Fibroblast of lung (primary cell): Measurements from ENCODE around the gene SLC9A8. TPM values are rescaled to one million over a fixed set of nuclear protein-coding genes. Genes with fewer than 3 reads are reported as not detected.
"Not testable (repeated sequence)": the region's sequence is repeated elsewhere in the genome, so short reads cannot be mapped to it uniquely, and the experiment has no call there.

Experiments used
- DNase-seq, 2 donors: peaks; one replicate each; pipeline versions ENCODE4 v3.0.0 to v3.0.0-alpha.2; 2010; ENCODE audit warnings: low read depth in 2 of 2
- H2AFZ ChIP-seq: 2 replicates; pipeline ENCODE4 v1.5.1; 2012; ENCODE audit warnings: low read length, control low read depth, inconsistent platforms
- H3K27ac ChIP-seq: 2 replicates; pipeline ENCODE4 v1.5.1; 2011; ENCODE audit warnings: low read length, control low read depth; ENCODE audit not compliant: insufficient read depth
- H3K27me3 ChIP-seq: 2 replicates; pipeline ENCODE4 v1.5.1; 2011; ENCODE audit warnings: mild to moderate bottlenecking, low read length; ENCODE audit not compliant: control insufficient read depth, insufficient read depth
- H3K36me3 ChIP-seq: 2 replicates; pipeline ENCODE4 v1.5.1; 2011; ENCODE audit warnings: low read length; ENCODE audit not compliant: control insufficient read depth, insufficient read depth
- H3K4me1 ChIP-seq: 2 replicates; pipeline ENCODE4 v1.5.1; 2011; ENCODE audit warnings: low read length; ENCODE audit not compliant: control insufficient read depth, insufficient read depth; ENCODE audit errors: extremely low read depth
- H3K4me2 ChIP-seq: 2 replicates; pipeline ENCODE4 v1.5.1; 2011; ENCODE audit warnings: low read length, control low read depth; ENCODE audit not compliant: insufficient read depth; ENCODE audit errors: extremely low read depth
- H3K4me3 ChIP-seq, 4 experiments: fragments of 200-600 bp in 1 of 4; sonication (generic) in 1 of 4; replicated peaks in 1 of 4; 2 replicates each; pipeline ENCODE4 v1.5.1; 2011 to 2016; ENCODE audit warnings: low read length in 4 of 4, low read depth in 3 of 4, mild to moderate bottlenecking in 3 of 4, control low read depth in 2 of 4, inconsistent platforms in 1 of 4, mixed read lengths in 1 of 4; ENCODE audit not compliant: insufficient read depth in 1 of 4; ENCODE audit errors: control extremely low read depth in 1 of 4
- H3K79me2 ChIP-seq: 2 replicates; pipeline ENCODE4 v1.5.1; 2012; ENCODE audit warnings: mild to moderate bottlenecking, low read length, inconsistent platforms; ENCODE audit not compliant: control insufficient read depth, insufficient read depth
- H3K9ac ChIP-seq: 2 replicates; pipeline ENCODE4 v1.5.1; 2011; ENCODE audit warnings: mild to moderate bottlenecking, low read length, control low read depth; ENCODE audit not compliant: insufficient read depth
- H3K9me3 ChIP-seq: 2 replicates; pipeline ENCODE4 v1.5.1; 2012; ENCODE audit warnings: low read depth, low read length; ENCODE audit not compliant: control insufficient read depth, insufficient read depth
- H4K20me1 ChIP-seq: 2 replicates; pipeline ENCODE4 v1.5.1; 2011; ENCODE audit warnings: low read length; ENCODE audit not compliant: control insufficient read depth, insufficient read depth; ENCODE audit errors: extremely low read depth
- CTCF ChIP-seq, 2 donors: IDR thresholded peaks in 1 of 2; conservative IDR thresholded peaks in 1 of 2; 1 replicate in 1 of 2; 2 replicates in 1 of 2; pipeline ENCODE4 v1.5.1; 2011 to 2012; ENCODE audit warnings: low read length in 2 of 2, control low read depth in 1 of 2, inconsistent platforms in 1 of 2, low read depth in 1 of 2, mild to moderate bottlenecking in 1 of 2
- EZH2 ChIP-seq: IDR thresholded peaks from 2 replicates; pipeline ENCODE4 v1.5.1; 2012; ENCODE audit warnings: low read length, control low read depth, mild to moderate bottlenecking; ENCODE audit errors: missing control alignments
- polyA plus RNA-seq, 2 donors: library from polyadenylated mRNA; depleted of rRNA in 1 of 2; stranded (reverse) in 1 of 2; unstranded in 1 of 2; fragments of >200 nt; gene quantifications; 2 replicates each; pipeline ENCODE4 v1.2.1, GENCODE V29; 2011 to 2012; ENCODE audit warnings: missing spikeins in 1 of 2
- total RNA-seq: library from RNA; depleted of rRNA; stranded (reverse); fragments of >200 nt; gene quantifications from 2 replicates; pipeline ENCODE4 v1.2.1, GENCODE V29; 2014

The SLC9A8 gene
- total and polyA plus RNA-seq, 2 donors (not counting 1 experiment from before 2014, with no cell fraction given) = 2.4 to 15.5 TPM

- Histone ChIP-seq H2AFZ (no peak overlapping the region), H3K36me3 (no peaks in the 10 kb centered on the region), H3K4me3 (no peak overlapping the region), H3K4me1 (no peaks in the 10 kb centered on the region), H3K27me3 (no peaks in the 10 kb centered on the region), H3K27ac (no peak overlapping the region), H4K20me1 (no peaks in the 10 kb centered on the region), H3K4me2 (no peak overlapping the region), H3K9ac (no peak overlapping the region), H3K79me2 (no peaks in the 10 kb centered on the region), H3K9me3 (no peaks in the 10 kb centered on the region)
- no peak for DNase-seq
- TF ChIP-seq EZH2 (no peak), CTCF (conservative IDR thresholded peaks at IDR 0.05 in 1 of 2, IDR thresholded peaks at IDR 0.05 in 1 of 2; ENCODE audit: low read depth in 1 of 2, low read length in 2 of 2) (no peak)
These were observed 8.3 kb upstream of the SLC9A8 start for GRCh38 chr20:49804364-49804763.

- not testable (repeated sequence) for H3K79me2 ChIP-seq, H4K20me1 ChIP-seq, H3K9ac ChIP-seq, H3K27me3 ChIP-seq, H3K4me2 ChIP-seq, H3K27ac ChIP-seq, H2AFZ ChIP-seq, H3K4me3 ChIP-seq, H3K9me3 ChIP-seq, DNase-seq, H3K36me3 ChIP-seq, H3K4me1 ChIP-seq
These were observed 7.3 kb upstream of the SLC9A8 start for GRCh38 chr20:49805224-49805876.

GRCh38 chr20:49808753-49809152, 3.9 kb upstream of the SLC9A8 start:
- peaks cover 7% of the 10 kb centered on the region for H3K79me2 ChIP-seq
- no peak overlapping the region for H3K9ac ChIP-seq
- no peaks in the 10 kb centered on the region for H3K36me3 ChIP-seq
- no peak for DNase-seq
- H3K27ac ChIP-seq = no peak overlapping the region
- no peaks in the 10 kb centered on the region for H3K9me3 ChIP-seq
- no peak overlapping the region for H3K4me3 ChIP-seq
- H3K4me1 ChIP-seq = peaks cover 6% of the 10 kb centered on the region
- no peak overlapping the region for H2AFZ ChIP-seq
- no peaks in the 10 kb centered on the region for H4K20me1 ChIP-seq
- no peaks in the 10 kb centered on the region for H3K27me3 ChIP-seq
- H3K4me2 ChIP-seq = no peak overlapping the region
- TF ChIP-seq EZH2 (no peak), CTCF (conservative IDR thresholded peaks at IDR 0.05 in 1 of 2, IDR thresholded peaks at IDR 0.05 in 1 of 2; ENCODE audit: low read depth in 1 of 2, low read length in 2 of 2) (no peak)
